HCT116 (cell line): ENCODE results near the gene SFR1. TPM values are rescaled to one million over a fixed set of nuclear protein-coding genes. Genes with fewer than 3 reads are reported as not detected.

Experiments
- ATAC-seq: fragments of 200-7000 bp; cut with Tn5 transposase; 2 replicates; pipeline ENCODE4 v1.9.1; 2020; ENCODE audit warnings: mild to moderate bottlenecking, moderate library complexity
- BruUV-seq: library from RNA; stranded (reverse); fragments of 400-500 nt; replicated peaks from 2 replicates; lab custom pipeline; 2021; lab: Mats Ljungman, UMichigan
- CTCF ChIA-PET: fragments of 300-600 bp; sonication (Branson Sonifier 250); formaldehyde crosslinking; loops from one replicate; lab custom pipeline; 2021; ENCODE audit warnings: antibody characterized with exemption; lab: Charles Lee
- POLR2A ChIA-PET: fragments of 300-600, 350-600 bp; sonication (Branson Sonifier 250); formaldehyde crosslinking; loops from one replicate; lab custom pipeline; 2021; ENCODE audit warnings: antibody characterized with exemption; lab: Charles Lee
- RAD21 ChIA-PET, 2 experiments: fragments of 300-600 bp; sonication (Branson Sonifier 250); formaldehyde crosslinking; loops; one replicate each; lab custom pipeline; 2023; ENCODE audit warnings: low total read pairs in 2 of 2; ENCODE audit not compliant: uncharacterized antibody in 2 of 2, unreplicated experiment in 2 of 2, low non-redundant PET in 1 of 2; lab: Charles Lee
- DNase-seq: peaks from one replicate; pipeline ENCODE4 v3.0.0-alpha.2; 2010; ENCODE audit warnings: low read depth, low spot score
- H2AFZ ChIP-seq: fragments of 200-600 bp; shearing (Covaris generic), sonication (generic); 2 replicates; pipeline ENCODE4 v1.6.1; 2017; ENCODE audit warnings: low read depth, mixed run types, mixed read lengths, antibody characterized with exemption, low read length; ENCODE audit not compliant: poor library complexity, severe bottlenecking
- H3K27ac ChIP-seq: 2 replicates; pipeline ENCODE4 v1.5.1; 2012; ENCODE audit warnings: low read depth, low read length
- H3K27me3 ChIP-seq: fragments of 200-600 bp; sonication (generic); 2 replicates; pipeline ENCODE4 v1.6.1; 2016; ENCODE audit warnings: mixed run types, low read length, mixed read lengths; ENCODE audit not compliant: insufficient read depth
- H3K36me3 ChIP-seq, 2 experiments: fragments of 200-500 bp in 1 of 2; fragments of 200-600 bp in 1 of 2; sonication (Bioruptor generic) in 1 of 2; sonication (generic) in 1 of 2; 2 replicates each; pipeline versions ENCODE4 v1.5.1 to v1.6.1; 2014 to 2016; ENCODE audit warnings: low read length in 2 of 2, inconsistent platforms in 1 of 2, mixed read lengths in 1 of 2, mixed run types in 1 of 2; ENCODE audit not compliant: insufficient read depth in 2 of 2, control insufficient read depth in 1 of 2
- H3K4me1 ChIP-seq, 2 experiments: fragments of 200-600 bp in 1 of 2; sonication (generic) in 1 of 2; 2 replicates each; pipeline versions ENCODE4 v1.5.1 to v1.6.1; 2012 to 2017; ENCODE audit warnings: low read length in 2 of 2, inconsistent platforms in 1 of 2, mild to moderate bottlenecking in 1 of 2, mixed read lengths in 1 of 2, mixed run types in 1 of 2, moderate library complexity in 1 of 2; ENCODE audit not compliant: insufficient read depth in 2 of 2, control insufficient read depth in 1 of 2
- H3K4me2 ChIP-seq: fragments of 200-600 bp; sonication (generic); 2 replicates; pipeline ENCODE4 v1.6.1; 2017; ENCODE audit warnings: mixed run types, low read length, mixed read lengths
- H3K4me3 ChIP-seq, 2 experiments: fragments of 200-600 bp in 1 of 2; sonication (generic) in 1 of 2; replicated peaks in 1 of 2; 2 replicates each; pipeline ENCODE4 v1.5.1; 2011 to 2016; ENCODE audit warnings: low read length in 2 of 2, control low read depth in 1 of 2, low read depth in 1 of 2, mild to moderate bottlenecking in 1 of 2, mixed read lengths in 1 of 2, mixed run types in 1 of 2
- H3K79me2 ChIP-seq: fragments of 200-600 bp; sonication (generic); 2 replicates; pipeline ENCODE4 v1.6.1; 2017; ENCODE audit warnings: mild to moderate bottlenecking, mixed run types, low read length, moderate library complexity, mixed read lengths; ENCODE audit not compliant: insufficient read depth
- H3K9ac ChIP-seq: fragments of 200-600 bp; sonication (generic); 2 replicates; pipeline ENCODE4 v1.6.1; 2016; ENCODE audit warnings: low read length, mixed read lengths
- H3K9me2 ChIP-seq: fragments of 200-600 bp; sonication (generic), shearing (Covaris generic); 2 replicates; pipeline ENCODE4 v1.6.1; 2017; ENCODE audit warnings: mixed run types, mild to moderate bottlenecking, moderate library complexity; ENCODE audit not compliant: insufficient read depth
- H3K9me3 ChIP-seq, 2 experiments: fragments of 200-500 bp in 1 of 2; fragments of 200-600 bp in 1 of 2; sonication (Bioruptor generic) in 1 of 2; sonication (generic) in 1 of 2; 2 replicates each; pipeline ENCODE4 v1.6.1; 2014 to 2017; ENCODE audit warnings: low read length in 2 of 2, mixed read lengths in 2 of 2, inconsistent platforms in 1 of 2, low read depth in 1 of 2, mild to moderate bottlenecking in 1 of 2, mixed run types in 1 of 2, moderate library complexity in 1 of 2; ENCODE audit not compliant: control insufficient read depth in 1 of 2, insufficient read depth in 1 of 2
- H4K20me1 ChIP-seq: fragments of 200-600 bp; sonication (generic), shearing (Covaris generic); 2 replicates; pipeline ENCODE4 v1.6.1; 2017; ENCODE audit warnings: mixed run types, mild to moderate bottlenecking, moderate library complexity; ENCODE audit not compliant: insufficient read depth
- CBX3 ChIP-seq: IDR thresholded peaks from 2 replicates; pipeline ENCODE4 v1.6.1; 2012; ENCODE audit warnings: low read depth
- ELF1 ChIP-seq: IDR thresholded peaks from 2 replicates; pipeline ENCODE4 v1.6.1; 2012; ENCODE audit warnings: low read depth, borderline replicate concordance
- EZH2 ChIP-seq: fragments of 200-600 bp; sonication (generic); IDR thresholded peaks from 2 replicates; pipeline ENCODE4 v1.6.1; 2017; ENCODE audit warnings: antibody characterized with exemption, mixed run types
- FOSL1 ChIP-seq: IDR thresholded peaks from 2 replicates; pipeline ENCODE4 v1.6.1; 2012; ENCODE audit warnings: low read depth
- JUND ChIP-seq: IDR thresholded peaks from 2 replicates; pipeline ENCODE4 v1.6.1; 2012
- RAD21 ChIP-seq: IDR thresholded peaks from 2 replicates; pipeline ENCODE4 v1.6.1; 2012; ENCODE audit warnings: low read depth, mild to moderate bottlenecking
- SP1 ChIP-seq: IDR thresholded peaks from 2 replicates; pipeline ENCODE4 v1.6.1; 2012; ENCODE audit warnings: low read depth
- SRF ChIP-seq: IDR thresholded peaks from 2 replicates; pipeline ENCODE4 v1.6.1; 2012; ENCODE audit warnings: low read depth
- TCF7L2 ChIP-seq: IDR thresholded peaks from 2 replicates; pipeline ENCODE4 v1.7.0; 2011; ENCODE audit warnings: borderline replicate concordance, inconsistent platforms; ENCODE audit not compliant: insufficient read depth, insufficient read length; ENCODE audit errors: extremely low read depth
- YY1 ChIP-seq: IDR thresholded peaks from 2 replicates; pipeline ENCODE4 v1.6.1; 2011; ENCODE audit warnings: low read length, low read depth, moderate library complexity, mild to moderate bottlenecking; ENCODE audit not compliant: insufficient replicate concordance; ENCODE audit errors: extremely low read depth
- ZFX ChIP-seq: fragments of 450-650 bp; IDR thresholded peaks from 2 replicates; pipeline ENCODE4 v1.6.1; 2017
- ZNF274 ChIP-seq: fragments of 200-500 bp; sonication (Bioruptor generic); IDR thresholded peaks from 2 replicates; pipeline ENCODE4 v1.6.1; 2014; ENCODE audit warnings: mild to moderate bottlenecking, low read depth, low read length, inconsistent platforms
- intact Hi-C: fragments of 100-400 bp; cut with micrococcal nuclease; formaldehyde crosslinking; loops from 2 replicates; pipeline ENCODE4 v1.10.0; 2022
- total RNA-seq: library from RNA; stranded (reverse); gene quantifications from one replicate; pipeline ENCODE4 v1.2.1, GENCODE V29; 2021; ENCODE audit not compliant: unreplicated experiment
- TF ChIP-seq, protein P1 (sequence below): IDR thresholded peaks from 2 replicates; pipeline ENCODE4 v1.6.1; 2012; ENCODE audit warnings: low read depth
- TF ChIP-seq, protein P2 (sequence below), 3 experiments: fragments of 200-600 bp in 1 of 3; sonication (generic) in 1 of 3; IDR thresholded peaks in 2 of 3; conservative IDR thresholded peaks in 1 of 3; 2 replicates each; pipeline ENCODE4 v1.5.1; 2012 to 2017; ENCODE audit warnings: low read depth in 2 of 3, low read length in 2 of 3, antibody characterized with exemption in 1 of 3, borderline replicate concordance in 1 of 3, control low read depth in 1 of 3, mild to moderate bottlenecking in 1 of 3, mixed read lengths in 1 of 3, mixed run types in 1 of 3, moderate library complexity in 1 of 3; ENCODE audit not compliant: insufficient read depth in 1 of 3
- TF ChIP-seq, protein P3 (sequence below): IDR thresholded peaks from 2 replicates; pipeline ENCODE4 v1.6.1; 2012

SFR1 gene
- total RNA-seq, 1 experiment from 2014 or later: 38.5 TPM

DNA sequence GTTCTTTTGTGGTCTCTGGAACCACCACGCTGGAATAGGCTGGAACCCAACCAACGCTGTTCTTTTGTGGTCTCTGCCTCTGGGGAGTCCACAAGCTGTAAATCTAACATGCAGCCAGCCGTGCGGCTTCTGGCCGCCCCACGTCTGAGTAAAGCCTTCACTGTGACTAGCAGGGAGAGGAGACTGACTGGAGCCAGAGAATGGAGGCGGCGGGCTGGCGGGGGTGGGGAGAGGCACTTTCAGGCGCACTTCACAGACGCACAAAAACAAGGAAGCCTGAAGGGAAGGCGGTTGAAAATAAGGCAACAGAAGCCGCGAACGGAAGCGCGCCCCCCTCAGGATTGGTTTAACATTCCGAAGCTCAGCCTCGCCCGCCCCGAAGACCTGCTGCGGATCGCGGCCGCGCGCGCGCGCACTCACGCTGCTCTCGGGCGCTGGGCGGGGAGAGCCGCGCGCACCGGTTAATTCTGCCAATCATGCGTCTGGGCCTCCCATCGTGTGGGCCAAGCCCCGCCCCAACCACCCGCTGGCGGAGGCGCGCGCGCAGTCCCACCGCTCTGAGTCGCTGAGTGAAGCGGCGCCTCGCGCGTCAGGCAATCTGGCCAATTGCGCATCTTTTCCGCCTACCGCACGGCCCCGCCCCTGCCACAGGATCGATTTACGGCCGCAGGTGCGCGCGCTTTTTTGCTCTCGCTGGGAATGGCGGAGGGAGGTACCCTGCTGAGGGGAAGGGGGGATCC lies at the start of gene SFR1 (continued):
- TF ChIP-seq, protein P1, sequence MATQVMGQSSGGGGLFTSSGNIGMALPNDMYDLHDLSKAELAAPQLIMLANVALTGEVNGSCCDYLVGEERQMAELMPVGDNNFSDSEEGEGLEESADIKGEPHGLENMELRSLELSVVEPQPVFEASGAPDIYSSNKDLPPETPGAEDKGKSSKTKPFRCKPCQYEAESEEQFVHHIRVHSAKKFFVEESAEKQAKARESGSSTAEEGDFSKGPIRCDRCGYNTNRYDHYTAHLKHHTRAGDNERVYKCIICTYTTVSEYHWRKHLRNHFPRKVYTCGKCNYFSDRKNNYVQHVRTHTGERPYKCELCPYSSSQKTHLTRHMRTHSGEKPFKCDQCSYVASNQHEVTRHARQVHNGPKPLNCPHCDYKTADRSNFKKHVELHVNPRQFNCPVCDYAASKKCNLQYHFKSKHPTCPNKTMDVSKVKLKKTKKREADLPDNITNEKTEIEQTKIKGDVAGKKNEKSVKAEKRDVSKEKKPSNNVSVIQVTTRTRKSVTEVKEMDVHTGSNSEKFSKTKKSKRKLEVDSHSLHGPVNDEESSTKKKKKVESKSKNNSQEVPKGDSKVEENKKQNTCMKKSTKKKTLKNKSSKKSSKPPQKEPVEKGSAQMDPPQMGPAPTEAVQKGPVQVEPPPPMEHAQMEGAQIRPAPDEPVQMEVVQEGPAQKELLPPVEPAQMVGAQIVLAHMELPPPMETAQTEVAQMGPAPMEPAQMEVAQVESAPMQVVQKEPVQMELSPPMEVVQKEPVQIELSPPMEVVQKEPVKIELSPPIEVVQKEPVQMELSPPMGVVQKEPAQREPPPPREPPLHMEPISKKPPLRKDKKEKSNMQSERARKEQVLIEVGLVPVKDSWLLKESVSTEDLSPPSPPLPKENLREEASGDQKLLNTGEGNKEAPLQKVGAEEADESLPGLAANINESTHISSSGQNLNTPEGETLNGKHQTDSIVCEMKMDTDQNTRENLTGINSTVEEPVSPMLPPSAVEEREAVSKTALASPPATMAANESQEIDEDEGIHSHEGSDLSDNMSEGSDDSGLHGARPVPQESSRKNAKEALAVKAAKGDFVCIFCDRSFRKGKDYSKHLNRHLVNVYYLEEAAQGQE: no peak
- TF ChIP-seq YY1 (peak; percentile 92), FOSL1 (no peak), ZFX (no peak)
- TF ChIP-seq, protein P2, sequence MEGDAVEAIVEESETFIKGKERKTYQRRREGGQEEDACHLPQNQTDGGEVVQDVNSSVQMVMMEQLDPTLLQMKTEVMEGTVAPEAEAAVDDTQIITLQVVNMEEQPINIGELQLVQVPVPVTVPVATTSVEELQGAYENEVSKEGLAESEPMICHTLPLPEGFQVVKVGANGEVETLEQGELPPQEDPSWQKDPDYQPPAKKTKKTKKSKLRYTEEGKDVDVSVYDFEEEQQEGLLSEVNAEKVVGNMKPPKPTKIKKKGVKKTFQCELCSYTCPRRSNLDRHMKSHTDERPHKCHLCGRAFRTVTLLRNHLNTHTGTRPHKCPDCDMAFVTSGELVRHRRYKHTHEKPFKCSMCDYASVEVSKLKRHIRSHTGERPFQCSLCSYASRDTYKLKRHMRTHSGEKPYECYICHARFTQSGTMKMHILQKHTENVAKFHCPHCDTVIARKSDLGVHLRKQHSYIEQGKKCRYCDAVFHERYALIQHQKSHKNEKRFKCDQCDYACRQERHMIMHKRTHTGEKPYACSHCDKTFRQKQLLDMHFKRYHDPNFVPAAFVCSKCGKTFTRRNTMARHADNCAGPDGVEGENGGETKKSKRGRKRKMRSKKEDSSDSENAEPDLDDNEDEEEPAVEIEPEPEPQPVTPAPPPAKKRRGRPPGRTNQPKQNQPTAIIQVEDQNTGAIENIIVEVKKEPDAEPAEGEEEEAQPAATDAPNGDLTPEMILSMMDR (IDR thresholded peaks at IDR 0.05 in 2 of 3, conservative IDR thresholded peaks at IDR 0.05 in 1 of 3; ENCODE audit: borderline replicate concordance in 1 of 3, insufficient read depth in 1 of 3, low read depth in 2 of 3, low read length in 2 of 3): peak in 2 of 3 experiments; percentile 59 to 74; a peak in 4 of 6 replicates
- TF ChIP-seq, all 23 proteins: peak for 6

DNA sequence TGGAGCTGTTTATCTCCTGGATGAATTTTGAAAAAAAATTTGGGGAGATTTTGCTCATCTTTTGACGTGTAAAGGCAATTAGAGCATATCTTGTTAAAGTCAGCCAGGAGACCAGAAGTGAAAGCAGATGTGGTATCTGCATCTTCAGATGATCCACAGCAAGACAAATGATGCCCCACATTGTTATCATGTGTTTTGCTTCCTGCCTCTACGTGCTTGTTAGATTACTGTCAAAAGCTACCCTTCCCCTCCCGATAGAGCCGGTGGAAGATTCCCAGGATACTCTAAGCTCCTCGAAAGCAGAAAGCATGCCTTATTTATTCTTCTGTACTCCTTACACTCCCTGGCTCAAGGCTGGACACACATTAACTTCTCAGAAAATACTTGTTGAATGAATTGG lies 49.2 kb upstream of the SFR1 start:
- no peak overlapping the region for H3K9ac ChIP-seq
- no peaks in the 10 kb centered on the region for H3K79me2 ChIP-seq
- ChIA-PET CTCF (interaction anchor here (1.2 kb wide), 1 partner anchor 10 kb away, joined by 3 read pairs; no protein-coding TSS in a partner anchor), RAD21 (no interaction called here), POLR2A (no interaction called here)
- H3K36me3 ChIP-seq: no peaks in the 10 kb centered on the region
- intact Hi-C loops: no loop called here
- H2AFZ ChIP-seq: no peak overlapping the region
- H3K4me1 ChIP-seq: peaks cover 6 to 12% of the 10 kb centered on the region in 2 experiments; a peak in 3 of 4 replicates
- no TSS peak for BruUV-seq
- no peaks in the 10 kb centered on the region for H3K9me2 ChIP-seq
- no peaks in the 10 kb centered on the region for H3K9me3 ChIP-seq
- DNase-seq (no peak), ATAC-seq (no peak)
- H3K4me3 ChIP-seq: no peak overlapping the region
- H4K20me1 ChIP-seq: no peaks in the 10 kb centered on the region
- no peak overlapping the region for H3K27ac ChIP-seq
- H3K4me2 ChIP-seq: no peak overlapping the region
- no peaks in the 10 kb centered on the region for H3K27me3 ChIP-seq
- TF ChIP-seq EZH2: no peak
- TF ChIP-seq JUND: no peak
- TF ChIP-seq ELF1: no peak
- TF ChIP-seq RAD21: no peak
- no peak for TF ChIP-seq TCF7L2
- TF ChIP-seq ZNF274: no peak
- TF ChIP-seq SP1: no peak
- TF ChIP-seq YY1: no peak
- no peak for TF ChIP-seq CBX3
- no peak for TF ChIP-seq SRF
- TF ChIP-seq, protein P1: no peak
- TF ChIP-seq, protein P3, sequence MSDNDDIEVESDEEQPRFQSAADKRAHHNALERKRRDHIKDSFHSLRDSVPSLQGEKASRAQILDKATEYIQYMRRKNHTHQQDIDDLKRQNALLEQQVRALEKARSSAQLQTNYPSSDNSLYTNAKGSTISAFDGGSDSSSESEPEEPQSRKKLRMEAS: no peak
